HG03175 (cell line): Measurements from ENCODE around the gene CES4A.
"Not testable (repeated sequence)": the region's sequence is repeated elsewhere in the genome, so short reads cannot be mapped to it uniquely, and the experiment has no call there.

Experiments
- ATAC-seq: cut with Tn5 transposase; IDR thresholded peaks from one replicate; pipeline ENCODE4 v1.9.1; 2021; ENCODE audit warnings: mild to moderate bottlenecking, moderate library complexity; ENCODE audit not compliant: unreplicated experiment

CES4A gene

GRCh38 chr16:66983033-66983432 is 5.4 kb upstream of the CES4A start:
- ATAC-seq = no peak

DNA sequence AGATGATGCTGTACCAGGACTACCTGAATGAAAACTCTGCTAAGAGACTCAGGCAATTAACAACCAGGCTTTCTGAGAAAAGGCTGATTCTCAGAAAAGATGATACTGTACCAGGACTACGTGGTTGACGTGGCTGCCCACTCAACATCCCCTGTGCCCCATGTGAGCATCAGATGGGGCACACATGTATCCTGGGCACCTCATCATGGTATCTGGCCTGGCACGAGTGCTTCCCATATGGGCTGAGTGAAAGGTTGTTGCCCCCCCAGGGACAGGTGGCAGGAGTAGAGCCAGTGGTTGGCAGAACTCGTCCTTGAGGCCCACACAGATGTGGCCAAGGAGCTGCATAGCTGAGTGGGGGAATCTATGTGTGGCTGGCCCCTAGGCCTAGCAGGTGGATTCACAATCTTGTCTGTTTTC is 3.5 kb upstream of the CES4A start:
- ATAC-seq = no peak

- no peak for ATAC-seq
Measured at GRCh38 chr16:66986559-66986958, 1.8 kb upstream of the CES4A start.

DNA sequence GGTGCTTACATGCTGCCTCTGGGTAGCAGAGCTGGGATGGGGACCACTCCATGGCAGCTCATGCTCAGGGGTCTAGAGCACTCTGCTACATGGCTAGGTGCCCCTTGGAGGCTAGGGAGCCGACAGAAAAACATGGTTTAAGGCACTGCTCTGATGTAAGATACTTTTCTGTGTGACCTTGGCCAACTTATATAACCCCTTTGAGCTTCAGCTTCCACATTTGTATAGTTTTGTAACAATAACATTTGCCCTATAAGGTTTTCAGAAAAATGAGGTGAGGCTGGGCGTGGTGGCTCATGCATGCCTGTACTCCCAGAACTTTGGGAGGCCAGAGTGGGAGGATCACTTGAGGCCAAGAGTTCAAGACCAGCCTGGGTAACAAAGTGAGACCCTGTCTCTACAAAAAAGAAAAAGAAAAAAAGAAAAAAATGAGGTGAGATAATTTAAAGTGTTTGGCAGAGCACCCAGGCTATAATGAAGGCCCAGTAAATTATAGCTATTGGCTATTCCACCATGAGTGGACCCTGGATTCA is 3.2 kb downstream of the CES4A start:
- no peak for ATAC-seq

DNA sequence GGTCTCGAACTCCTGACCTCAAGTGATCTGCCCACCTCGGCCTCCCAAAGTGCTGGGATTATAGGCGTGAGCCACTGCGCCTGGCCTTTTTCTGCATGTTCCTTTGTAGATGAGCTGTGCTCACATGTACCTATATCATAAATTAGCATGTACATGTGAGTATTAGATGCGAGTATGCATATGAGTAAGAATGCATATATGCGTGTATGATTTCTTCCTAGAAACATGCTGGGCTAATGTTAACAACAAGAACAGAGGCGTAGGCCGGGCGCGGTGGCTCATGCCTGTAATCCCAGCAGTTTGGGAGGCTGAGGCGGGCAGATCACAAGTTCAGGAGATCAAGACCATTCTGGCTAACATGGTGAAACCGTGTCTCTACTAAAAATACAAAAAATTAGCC is 5.2 kb downstream of the CES4A start:
- ATAC-seq = not testable (repeated sequence)

GRCh38 chr16:66996324-66996982 is 8.1 kb downstream of the CES4A start:
- ATAC-seq = no peak

DNA sequence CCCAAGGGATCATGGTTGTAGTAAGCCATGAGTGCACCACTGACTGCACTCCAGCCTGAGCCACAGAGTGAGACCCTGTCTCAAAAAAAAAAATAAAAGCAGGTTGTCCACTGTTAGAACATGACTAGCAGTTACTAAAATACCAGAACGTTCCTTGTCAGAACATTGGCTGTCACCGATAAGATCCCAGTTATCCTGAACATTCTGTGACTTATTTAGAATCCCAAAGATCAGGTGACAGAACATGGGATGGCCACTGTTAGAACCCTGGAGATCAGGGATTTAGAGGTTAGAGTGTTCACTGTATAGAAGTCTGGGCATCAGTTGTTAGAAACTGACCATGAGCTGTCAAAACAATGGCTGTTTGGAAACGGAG is 8.6 kb downstream of the CES4A start:
- ATAC-seq = no peak

DNA sequence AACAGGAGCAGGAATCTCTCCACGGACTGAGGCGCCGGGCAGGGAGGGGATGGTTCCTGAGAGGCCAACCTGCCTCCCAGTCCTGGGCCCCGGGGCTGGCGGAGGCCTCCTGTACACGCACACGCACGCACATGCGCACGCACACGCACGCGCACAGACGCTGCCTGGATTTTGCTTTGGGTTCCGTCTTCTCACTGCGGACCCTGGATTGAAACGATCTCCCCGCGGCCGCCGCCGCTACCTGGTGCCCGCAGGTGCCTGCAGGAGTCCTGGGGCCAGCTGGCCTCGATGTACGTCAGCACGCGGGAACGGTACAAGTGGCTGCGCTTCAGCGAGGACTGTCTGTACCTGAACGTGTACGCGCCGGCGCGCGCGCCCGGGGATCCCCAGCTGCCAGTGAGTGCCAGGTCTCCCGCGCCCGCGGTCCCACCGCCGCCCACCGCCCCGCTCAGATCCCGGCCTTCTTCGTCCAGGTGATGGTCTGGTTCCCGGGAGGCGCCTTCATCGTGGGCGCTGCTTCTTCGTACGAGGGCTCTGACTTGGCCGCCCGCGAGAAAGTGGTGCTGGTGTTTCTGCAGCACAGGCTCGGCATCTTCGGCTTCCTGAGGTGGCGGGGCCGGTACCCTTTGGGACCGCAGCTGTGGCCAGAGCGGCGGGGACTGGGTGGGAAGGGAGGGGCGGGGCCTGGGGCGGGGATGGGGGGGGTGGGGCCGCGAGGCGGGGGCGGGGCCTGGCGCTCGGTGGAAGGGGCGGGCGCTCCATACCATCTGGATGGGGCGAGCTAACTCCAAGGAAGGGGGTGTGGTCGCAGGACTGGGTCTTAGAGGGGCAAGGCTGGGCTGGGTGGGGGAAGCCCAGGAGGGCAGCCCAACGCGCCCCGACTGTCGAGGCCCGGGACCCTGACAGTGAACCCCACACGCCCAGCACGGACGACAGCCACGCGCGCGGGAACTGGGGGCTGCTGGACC is 12.3 kb downstream of the CES4A start:
- no peak for ATAC-seq

DNA sequence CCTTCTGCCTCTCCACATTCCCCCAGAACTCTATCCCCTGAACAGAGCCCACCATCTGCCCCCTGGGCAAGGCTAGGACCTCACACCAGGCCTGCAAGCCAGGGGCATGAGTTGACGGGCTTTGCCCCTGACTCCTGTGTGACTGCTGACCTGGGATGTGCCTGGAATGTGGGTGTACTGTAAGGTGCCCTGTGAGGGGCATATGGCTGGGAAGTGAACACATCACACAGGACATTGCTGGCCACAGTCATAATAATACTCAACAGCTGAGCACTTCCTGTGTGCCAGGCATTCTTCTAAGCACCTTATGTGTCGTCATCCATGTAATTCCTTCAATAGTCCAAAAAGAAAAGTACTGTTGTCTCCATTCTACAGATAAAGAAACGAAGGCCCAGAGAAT is 13.3 kb downstream of the CES4A start:
- no peak for ATAC-seq

DNA sequence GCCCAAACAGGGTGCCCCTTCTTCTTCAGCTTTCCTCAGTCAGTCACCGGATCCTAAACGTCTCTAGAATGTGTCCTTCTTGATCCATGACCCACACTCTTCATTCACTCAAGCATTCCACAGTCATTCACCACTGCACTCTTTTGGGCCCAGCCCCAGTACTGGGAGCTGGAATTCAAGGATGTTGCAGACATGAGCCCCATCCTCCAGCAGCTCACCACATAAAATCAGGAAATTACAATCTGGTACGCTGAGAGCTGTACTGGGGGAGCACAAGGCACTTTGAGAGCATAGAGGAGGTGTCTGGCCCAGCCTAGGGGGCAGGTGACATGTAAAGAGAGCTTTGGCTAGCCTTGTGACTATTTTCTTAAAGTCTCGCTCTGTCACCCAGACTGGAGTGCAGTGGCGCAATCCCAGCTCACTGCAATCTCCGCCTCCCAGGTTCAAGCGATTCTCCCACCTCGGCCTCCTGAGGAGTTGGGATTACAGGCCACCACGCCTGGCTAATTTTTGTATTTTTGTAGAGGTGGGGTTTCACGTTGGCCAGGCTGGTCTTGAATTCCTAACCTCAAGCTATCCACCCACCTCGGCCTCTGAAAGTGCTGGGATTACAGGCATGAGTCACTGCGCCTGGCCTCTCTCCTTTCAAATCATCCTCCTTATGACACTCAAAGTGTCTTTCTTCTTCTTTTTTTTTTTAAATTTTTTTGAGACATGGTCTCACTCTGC is 18.7 kb downstream of the CES4A start:
- ATAC-seq = no peak

GRCh38 chr16:67009158-67009557 is 20.8 kb downstream of the CES4A start:
- ATAC-seq = no peak

- no peak for ATAC-seq
Measured at GRCh38 chr16:67011274-67011673, 22.9 kb downstream of the CES4A start.

- no peak for ATAC-seq
Measured at GRCh38 chr16:67013233-67013822, 24.9 kb downstream of the CES4A start.

- ATAC-seq = no peak
Measured at GRCh38 chr16:67013823-67014633, 25.6 kb downstream of the CES4A start.

- ATAC-seq = no peak
Measured at GRCh38 chr16:67014634-67015312, 26.4 kb downstream of the CES4A start.

GRCh38 chr16:67015313-67015731 is 26.9 kb downstream of the CES4A start:
- ATAC-seq = no peak

DNA sequence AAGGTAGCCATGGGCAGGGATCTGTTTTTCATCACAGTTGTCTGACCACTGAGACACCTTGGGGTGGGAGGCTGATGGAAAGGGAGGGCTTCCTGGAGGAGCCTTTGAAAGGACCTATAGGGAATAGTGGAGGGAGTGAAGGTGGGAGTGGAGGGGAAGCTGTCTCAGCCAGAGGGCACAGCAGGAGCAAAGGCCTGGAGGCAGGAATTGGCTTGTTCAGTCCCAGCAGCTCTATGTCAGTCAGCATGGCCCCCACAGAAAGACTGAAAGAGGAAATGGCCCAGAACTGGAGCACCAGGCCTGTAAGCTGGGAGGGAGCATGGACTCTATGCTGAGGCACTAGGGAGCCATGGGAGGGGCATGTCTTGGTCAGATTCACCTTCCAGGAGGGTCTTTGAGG is 27.8 kb downstream of the CES4A start:
- no peak for ATAC-seq

- no peak for ATAC-seq
Measured at GRCh38 chr16:67016681-67017420, 28.5 kb downstream of the CES4A start.

DNA sequence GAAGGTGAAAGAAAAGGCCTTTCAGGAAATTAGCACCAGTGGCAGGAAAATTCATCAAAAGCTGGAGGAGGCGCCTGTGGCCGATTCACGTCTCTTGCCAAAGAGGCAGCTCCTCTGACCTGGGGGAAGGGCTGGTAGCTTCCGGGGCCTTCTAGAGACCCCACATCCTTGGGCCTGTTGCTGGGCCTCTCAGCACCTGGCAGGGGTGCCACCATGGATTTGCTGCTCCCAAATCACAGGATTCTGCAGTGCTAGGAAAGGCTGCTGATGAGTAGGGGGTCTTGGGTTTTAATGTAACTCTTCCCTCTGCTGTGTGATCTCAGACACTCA is 29.0 kb downstream of the CES4A start:
- no peak for ATAC-seq
